Subcutaneous adipose tissue (tissue), 4 donors: ENCODE measurements around the gene IFITM1. TPM values are rescaled to one million over a fixed set of nuclear protein-coding genes. Genes with fewer than 3 reads are reported as not detected.

Experiments
- total RNA-seq, 4 donors: library from RNA; depleted of rRNA; stranded (reverse); fragments of >200 nt; gene quantifications; one replicate each; pipeline ENCODE4 v1.1.0, GENCODE V29; 2016
- TF ChIP-seq, protein P1 (sequence below): fragments of 450-650 bp; IDR thresholded peaks from one replicate; pipeline ENCODE4 v1.5.1; 2016; ENCODE audit warnings: low read depth, mild to moderate bottlenecking, control low read depth, antibody characterized with exemption, moderate library complexity

Gene IFITM1
- total RNA-seq, 4 donors from 2014 or later: 123 to 199 (median 149) TPM

DNA sequence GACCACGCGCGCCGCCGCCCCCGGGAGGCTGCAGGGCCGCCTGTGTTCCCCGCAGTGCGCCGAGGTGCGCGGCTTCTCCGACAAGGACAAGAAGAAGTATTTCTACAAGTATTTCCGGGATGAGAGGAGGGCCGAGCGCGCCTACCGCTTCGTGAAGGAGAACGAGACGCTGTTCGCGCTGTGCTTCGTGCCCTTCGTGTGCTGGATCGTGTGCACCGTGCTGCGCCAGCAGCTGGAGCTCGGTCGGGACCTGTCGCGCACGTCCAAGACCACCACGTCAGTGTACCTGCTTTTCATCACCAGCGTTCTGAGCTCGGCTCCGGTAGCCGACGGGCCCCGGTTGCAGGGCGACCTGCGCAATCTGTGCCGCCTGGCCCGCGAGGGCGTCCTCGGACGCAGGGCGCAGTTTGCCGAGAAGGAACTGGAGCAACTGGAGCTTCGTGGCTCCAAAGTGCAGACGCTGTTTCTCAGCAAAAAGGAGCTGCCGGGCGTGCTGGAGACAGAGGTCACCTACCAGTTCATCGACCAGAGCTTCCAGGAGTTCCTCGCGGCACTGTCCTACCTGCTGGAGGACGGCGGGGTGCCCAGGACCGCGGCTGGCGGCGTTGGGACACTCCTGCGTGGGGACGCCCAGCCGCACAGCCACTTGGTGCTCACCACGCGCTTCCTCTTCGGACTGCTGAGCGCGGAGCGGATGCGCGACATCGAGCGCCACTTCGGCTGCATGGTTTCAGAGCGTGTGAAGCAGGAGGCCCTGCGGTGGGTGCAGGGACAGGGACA lies 32.9 kb upstream of the IFITM1 start:
- TF ChIP-seq, protein P1, sequence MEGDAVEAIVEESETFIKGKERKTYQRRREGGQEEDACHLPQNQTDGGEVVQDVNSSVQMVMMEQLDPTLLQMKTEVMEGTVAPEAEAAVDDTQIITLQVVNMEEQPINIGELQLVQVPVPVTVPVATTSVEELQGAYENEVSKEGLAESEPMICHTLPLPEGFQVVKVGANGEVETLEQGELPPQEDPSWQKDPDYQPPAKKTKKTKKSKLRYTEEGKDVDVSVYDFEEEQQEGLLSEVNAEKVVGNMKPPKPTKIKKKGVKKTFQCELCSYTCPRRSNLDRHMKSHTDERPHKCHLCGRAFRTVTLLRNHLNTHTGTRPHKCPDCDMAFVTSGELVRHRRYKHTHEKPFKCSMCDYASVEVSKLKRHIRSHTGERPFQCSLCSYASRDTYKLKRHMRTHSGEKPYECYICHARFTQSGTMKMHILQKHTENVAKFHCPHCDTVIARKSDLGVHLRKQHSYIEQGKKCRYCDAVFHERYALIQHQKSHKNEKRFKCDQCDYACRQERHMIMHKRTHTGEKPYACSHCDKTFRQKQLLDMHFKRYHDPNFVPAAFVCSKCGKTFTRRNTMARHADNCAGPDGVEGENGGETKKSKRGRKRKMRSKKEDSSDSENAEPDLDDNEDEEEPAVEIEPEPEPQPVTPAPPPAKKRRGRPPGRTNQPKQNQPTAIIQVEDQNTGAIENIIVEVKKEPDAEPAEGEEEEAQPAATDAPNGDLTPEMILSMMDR: no peak

DNA sequence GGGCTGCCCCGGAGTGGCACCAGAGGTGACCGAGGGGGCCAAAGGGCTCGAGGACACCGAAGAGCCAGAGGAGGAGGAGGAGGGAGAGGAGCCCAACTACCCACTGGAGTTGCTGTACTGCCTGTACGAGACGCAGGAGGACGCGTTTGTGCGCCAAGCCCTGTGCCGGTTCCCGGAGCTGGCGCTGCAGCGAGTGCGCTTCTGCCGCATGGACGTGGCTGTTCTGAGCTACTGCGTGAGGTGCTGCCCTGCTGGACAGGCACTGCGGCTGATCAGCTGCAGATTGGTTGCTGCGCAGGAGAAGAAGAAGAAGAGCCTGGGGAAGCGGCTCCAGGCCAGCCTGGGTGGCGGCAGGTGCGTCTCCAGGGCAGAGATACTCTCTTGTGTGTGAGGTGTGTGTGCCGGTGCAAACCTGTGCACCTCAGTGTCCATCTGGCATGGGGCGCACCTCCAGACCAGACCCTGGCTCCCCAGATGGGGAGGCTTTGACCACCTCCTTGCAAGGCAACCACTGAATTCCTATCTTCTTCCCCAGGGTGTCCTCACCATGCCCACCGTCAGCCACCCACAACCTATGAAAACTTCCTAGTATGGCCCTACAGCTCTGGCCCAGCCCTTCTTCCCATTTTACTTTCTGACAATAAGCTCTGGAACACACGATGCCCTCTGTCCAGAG lies 32.2 kb upstream of the IFITM1 start:
- TF ChIP-seq, protein P1: no peak

DNA sequence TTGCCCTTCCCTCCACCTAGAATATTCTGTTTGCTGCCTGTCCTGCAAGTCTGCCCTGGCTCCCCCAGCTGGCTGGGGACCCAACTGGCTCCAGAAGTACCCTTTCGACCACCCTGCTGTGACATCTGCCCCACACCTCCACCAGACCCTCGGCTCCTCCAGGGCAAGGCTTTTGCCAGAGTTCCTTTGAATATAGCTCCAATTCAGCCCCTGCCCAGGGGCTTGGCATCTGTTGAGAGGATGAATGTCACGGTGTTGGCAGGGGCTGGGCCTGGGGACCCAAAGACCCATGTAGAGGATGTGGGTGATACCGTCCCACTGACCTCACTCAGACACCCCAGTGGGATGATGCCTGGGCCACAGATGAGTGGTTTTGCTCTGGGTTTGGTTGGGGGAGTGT lies 31.7 kb upstream of the IFITM1 start:
- TF ChIP-seq, protein P1: no peak

DNA sequence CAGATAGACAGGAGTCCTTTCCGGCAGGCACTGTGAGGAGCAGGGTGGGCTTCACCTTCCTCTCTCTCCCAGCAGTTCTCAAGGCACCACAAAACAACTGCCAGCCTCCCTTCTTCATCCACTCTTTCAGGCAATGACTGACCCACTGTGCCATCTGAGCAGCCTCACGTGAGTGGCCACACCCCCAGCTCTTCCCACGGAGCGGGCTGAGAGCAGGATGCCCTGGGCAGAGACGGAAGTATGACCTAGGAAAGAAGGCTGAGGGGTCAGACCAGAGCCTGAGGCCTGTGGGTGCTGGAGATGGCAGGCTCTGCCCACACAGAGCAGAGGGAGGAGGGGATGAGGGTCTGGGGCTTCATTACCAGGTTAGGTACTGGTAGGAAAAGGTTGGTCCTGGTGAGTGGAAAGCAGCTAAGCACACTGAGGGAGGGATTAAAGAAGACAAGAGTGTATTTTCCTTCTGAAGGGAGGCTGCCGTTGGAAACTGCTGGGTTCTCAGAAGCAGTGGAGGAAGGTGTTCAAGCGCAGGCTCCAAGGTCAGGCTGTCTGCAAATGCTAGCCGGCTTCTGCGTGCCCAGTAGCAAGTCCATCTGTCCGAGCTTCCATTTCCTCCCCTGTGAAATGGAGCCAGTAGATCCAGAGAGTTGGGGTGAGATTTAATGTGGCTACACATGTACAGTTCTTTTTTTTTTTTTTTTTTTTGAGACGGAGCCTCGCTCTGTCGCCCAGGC lies 31.0 kb upstream of the IFITM1 start:
- TF ChIP-seq, protein P1: no peak

DNA sequence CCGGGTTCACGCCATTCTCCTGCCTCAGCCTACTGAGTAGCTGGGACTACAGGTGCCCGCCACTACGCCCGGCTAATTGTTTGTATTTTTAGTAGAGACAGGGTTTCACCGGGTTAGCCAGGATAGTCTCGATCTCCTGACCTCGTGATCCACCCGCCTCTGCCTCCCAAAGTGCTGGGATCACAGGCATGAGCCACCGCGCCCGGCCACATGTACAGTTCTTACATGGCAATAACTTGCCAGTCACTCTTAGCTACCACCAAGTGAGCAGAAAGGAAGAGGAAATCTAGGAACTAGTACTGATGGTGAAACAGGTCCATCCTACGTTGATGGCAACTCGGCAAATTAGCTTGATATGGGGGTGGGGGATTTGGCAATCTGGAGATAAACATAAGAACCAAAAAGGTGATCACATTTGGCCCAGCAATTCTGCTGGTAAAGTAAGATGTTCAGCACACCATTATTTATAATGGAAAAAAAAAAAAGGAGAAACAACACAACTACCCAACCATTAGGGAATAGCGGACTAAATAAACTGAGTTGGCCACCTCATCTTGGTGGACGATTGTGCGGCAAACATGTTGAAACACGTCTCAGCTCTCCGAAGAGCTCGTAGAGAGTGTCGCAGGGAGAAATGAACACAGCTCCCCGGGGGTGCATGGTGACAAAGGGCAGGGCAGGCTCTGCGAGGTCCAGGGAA lies 30.3 kb upstream of the IFITM1 start:
- TF ChIP-seq, protein P1: no peak

DNA sequence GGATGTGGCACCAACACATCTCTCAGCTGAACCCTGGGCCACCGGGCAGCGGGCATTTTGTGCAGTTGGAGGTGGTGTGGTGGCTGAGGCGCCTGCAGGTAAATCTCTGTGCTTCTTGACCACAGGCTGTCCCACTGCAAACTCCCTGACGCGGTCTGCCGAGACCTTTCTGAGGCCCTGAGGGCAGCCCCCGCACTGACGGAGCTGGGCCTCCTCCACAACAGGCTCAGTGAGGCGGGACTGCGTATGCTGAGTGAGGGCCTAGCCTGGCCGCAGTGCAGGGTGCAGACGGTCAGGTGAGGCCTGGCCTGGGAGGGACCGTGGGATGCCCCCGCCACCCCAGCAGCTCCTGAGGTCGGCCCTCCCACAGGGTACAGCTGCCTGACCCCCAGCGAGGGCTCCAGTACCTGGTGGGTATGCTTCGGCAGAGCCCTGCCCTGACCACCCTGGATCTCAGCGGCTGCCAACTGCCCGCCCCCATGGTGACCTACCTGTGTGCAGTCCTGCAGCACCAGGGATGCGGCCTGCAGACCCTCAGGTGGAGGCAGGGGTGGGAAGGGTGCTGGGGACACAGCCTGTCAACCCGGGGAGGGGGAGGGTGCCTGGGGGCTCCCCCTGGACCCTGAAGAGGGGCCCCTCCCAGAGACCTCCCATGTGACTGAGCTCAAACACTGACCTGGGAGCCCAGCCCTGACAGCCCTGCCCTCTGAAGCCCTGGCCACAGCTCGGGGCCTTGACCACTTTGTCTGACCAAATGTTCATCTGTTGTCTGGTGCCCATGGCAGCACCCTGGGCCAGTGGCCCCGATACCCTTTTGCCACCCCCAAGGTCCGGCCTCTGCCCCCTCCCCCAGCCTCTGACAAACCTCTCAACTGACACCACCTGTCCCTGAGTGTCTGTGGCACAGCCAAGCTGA lies 29.5 kb upstream of the IFITM1 start:
- TF ChIP-seq, protein P1: no peak
